Right lobe of liver (tissue), 4 donors: ENCODE results near the gene PARPBP.

ENCODE experiments used
- POLR2A ChIP-seq: fragments of 450-650 bp; IDR thresholded peaks from one replicate; pipeline ENCODE4 v1.6.1; 2017; ENCODE audit warnings: antibody characterized with exemption, mild to moderate bottlenecking
- TF ChIP-seq, protein P1 (sequence below), 4 donors: fragments of 200-600 bp in 3 of 4; fragments of 450-650 bp in 1 of 4; IDR thresholded peaks; one replicate each; pipeline versions ENCODE4 v1.5.1 to v1.8.0; 2016 to 2022; ENCODE audit warnings: antibody characterized with exemption in 4 of 4, mild to moderate bottlenecking in 2 of 4
- donor health status: DM: no; HTN: no; CAD: no.
- donor health status: DM: no; HTN: no; CAD: no.
- donor health status: DM: no; HTN: yes; CAD: no.

DNA sequence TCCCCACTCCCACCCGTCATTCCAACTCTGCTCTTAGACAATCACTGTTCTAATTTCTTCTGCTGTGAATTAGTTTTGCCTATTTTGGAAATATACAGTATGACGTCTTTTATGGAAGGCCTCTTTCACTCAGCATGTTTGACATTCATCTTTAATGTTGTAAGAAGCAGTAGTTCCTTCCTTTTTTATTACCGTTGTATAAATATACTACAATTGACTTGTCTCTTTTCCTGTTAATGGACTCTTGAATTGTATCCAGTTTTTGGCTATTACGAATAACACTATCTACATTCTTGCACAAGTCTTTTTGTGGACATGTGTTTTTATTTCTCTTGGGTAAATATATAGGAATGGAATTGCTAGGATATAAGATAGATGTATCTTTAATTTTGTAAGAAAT is 82.6 kb downstream of the PARPBP start:
- TF ChIP-seq, protein P1, sequence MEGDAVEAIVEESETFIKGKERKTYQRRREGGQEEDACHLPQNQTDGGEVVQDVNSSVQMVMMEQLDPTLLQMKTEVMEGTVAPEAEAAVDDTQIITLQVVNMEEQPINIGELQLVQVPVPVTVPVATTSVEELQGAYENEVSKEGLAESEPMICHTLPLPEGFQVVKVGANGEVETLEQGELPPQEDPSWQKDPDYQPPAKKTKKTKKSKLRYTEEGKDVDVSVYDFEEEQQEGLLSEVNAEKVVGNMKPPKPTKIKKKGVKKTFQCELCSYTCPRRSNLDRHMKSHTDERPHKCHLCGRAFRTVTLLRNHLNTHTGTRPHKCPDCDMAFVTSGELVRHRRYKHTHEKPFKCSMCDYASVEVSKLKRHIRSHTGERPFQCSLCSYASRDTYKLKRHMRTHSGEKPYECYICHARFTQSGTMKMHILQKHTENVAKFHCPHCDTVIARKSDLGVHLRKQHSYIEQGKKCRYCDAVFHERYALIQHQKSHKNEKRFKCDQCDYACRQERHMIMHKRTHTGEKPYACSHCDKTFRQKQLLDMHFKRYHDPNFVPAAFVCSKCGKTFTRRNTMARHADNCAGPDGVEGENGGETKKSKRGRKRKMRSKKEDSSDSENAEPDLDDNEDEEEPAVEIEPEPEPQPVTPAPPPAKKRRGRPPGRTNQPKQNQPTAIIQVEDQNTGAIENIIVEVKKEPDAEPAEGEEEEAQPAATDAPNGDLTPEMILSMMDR (IDR thresholded peaks at IDR 0.05): no peak
- no peak for TF ChIP-seq POLR2A
